Common myeloid progenitor, CD34-positive (primary cell): ENCODE results near the gene NKD2.

Experiments used
- CTCF ChIA-PET: fragments of 350-600 bp; sonication (Branson Sonifier 250); formaldehyde crosslinking; loops from one replicate; lab custom pipeline; 2021; ENCODE audit warnings: antibody characterized with exemption; lab: Charles Lee
- POLR2A ChIA-PET: fragments of 350-600 bp; sonication (Branson Sonifier 250); formaldehyde crosslinking; loops from one replicate; lab custom pipeline; 2021; ENCODE audit warnings: antibody characterized with exemption; lab: Charles Lee
- DNase-seq, 3 donors: peaks; one replicate each; pipeline versions ENCODE4 v3.0.0 to v3.0.0-alpha.2; 2013
- H3K27ac ChIP-seq, 2 experiments: 1 replicate in 1 of 2; 2 replicates in 1 of 2; pipeline ENCODE4 v1.7.0; 2013; ENCODE audit warnings: inconsistent platforms in 2 of 2, low read length in 2 of 2, mild to moderate bottlenecking in 2 of 2, low read depth in 1 of 2, moderate library complexity in 1 of 2; ENCODE audit not compliant: severe bottlenecking in 2 of 2, insufficient read depth in 1 of 2, poor library complexity in 1 of 2
- H3K27me3 ChIP-seq, 5 experiments: replicated peaks in 2 of 5; 1 replicate in 3 of 5; 2 replicates in 2 of 5; pipeline versions ENCODE4 v1.6.1 to v1.7.0; 2013; ENCODE audit warnings: low read length in 4 of 5, mild to moderate bottlenecking in 2 of 5, moderate library complexity in 2 of 5, inconsistent platforms in 1 of 5; ENCODE audit not compliant: insufficient read depth in 5 of 5, control insufficient read depth in 4 of 5
- H3K36me3 ChIP-seq, 4 experiments: 1 replicate in 2 of 4; 2 replicates in 2 of 4; pipeline versions ENCODE4 v1.6.1 to v1.7.0; 2013; ENCODE audit warnings: low read length in 3 of 4, control low read depth in 1 of 4, mild to moderate bottlenecking in 1 of 4; ENCODE audit not compliant: control insufficient read depth in 4 of 4, insufficient read depth in 4 of 4
- H3K4me1 ChIP-seq, 4 experiments: 1 replicate in 3 of 4; 2 replicates in 1 of 4; pipeline versions ENCODE4 v1.6.1 to v1.7.1; 2013; ENCODE audit warnings: low read length in 3 of 4, mild to moderate bottlenecking in 3 of 4, control low read depth in 1 of 4, inconsistent platforms in 1 of 4, moderate library complexity in 1 of 4; ENCODE audit not compliant: control insufficient read depth in 4 of 4, insufficient read depth in 4 of 4; ENCODE audit errors: control extremely low read depth in 1 of 4
- H3K4me3 ChIP-seq, 7 experiments: 1 replicate in 4 of 7; 2 replicates in 3 of 7; pipeline versions ENCODE4 v1.5.1 to v1.7.0; 2013; ENCODE audit warnings: mild to moderate bottlenecking in 7 of 7, low read length in 6 of 7, moderate library complexity in 6 of 7, inconsistent platforms in 2 of 7, low read depth in 2 of 7, control low read depth in 1 of 7; ENCODE audit not compliant: insufficient read depth in 4 of 7, control insufficient read depth in 1 of 7; ENCODE audit errors: extremely low read depth in 1 of 7
- H3K9me3 ChIP-seq, 5 experiments: 1 replicate in 4 of 5; 2 replicates in 1 of 5; pipeline versions ENCODE4 v1.6.1 to v1.7.1; 2013; ENCODE audit warnings: low read length in 4 of 5, mild to moderate bottlenecking in 2 of 5, inconsistent platforms in 1 of 5, low read depth in 1 of 5, moderate library complexity in 1 of 5; ENCODE audit not compliant: control insufficient read depth in 4 of 5, insufficient read depth in 2 of 5; ENCODE audit errors: control extremely low read depth in 1 of 5
- WGBS: methylation state at CpG from one replicate; pipeline ENCODE4 v1.1.5; 2013; ENCODE audit not compliant: insufficient coverage; 5-methylcytosine and 5-hydroxymethylcytosine counted together

The NKD2 gene

DNA sequence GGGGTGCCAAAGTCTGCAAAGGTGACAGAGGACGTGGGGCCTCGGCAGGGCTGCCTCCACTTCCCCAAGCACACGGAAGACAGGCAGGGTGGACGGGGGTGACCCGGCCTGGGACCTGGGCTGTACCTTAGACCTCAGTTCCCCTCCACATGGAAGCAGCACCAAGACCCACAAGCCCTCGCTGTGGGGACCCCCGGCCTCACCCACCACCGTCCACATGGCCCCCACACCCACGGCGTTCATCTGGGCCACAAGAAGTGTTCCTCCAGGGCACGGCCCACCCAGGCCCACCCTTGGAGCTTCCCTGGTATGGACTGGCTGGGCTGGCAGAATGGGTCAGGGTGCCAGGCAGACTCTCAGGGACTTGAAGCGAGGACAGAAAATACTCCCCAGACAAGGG, 45.8 kb upstream of the NKD2 start:
- Histone ChIP-seq H3K4me1 (no peaks in the 10 kb centered on the region), H3K27me3 (peaks cover 0 to 44% (median 16%) of the 10 kb centered on the region in 5 experiments), H3K9me3 (no peaks in the 10 kb centered on the region), H3K4me3 (no peak overlapping the region), H3K36me3 (no peaks in the 10 kb centered on the region), H3K27ac (no peak overlapping the region)
- WGBS = 96% methylated on average over 9 of the region's 12 CpGs
- ChIA-PET CTCF (no interaction called here), POLR2A (no interaction called here)
- no peak for DNase-seq

DNA sequence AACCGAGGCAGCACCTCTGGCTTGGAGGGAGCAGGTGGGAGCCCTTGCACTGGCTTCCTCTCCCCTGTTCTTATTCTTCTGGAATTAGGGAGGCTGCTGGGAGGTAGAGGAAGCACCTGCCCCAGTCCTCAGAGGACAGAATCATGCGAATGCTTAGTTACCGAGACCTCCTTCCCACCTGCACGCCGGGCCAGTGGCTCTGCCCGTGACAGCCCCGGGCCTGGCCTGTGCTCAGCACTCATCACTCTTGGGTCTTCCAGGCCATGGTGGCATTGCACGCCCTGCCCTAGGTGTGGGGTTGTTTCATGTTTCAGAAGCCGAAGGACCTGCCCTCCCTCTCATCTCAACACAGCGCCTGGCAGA, 45.3 kb upstream of the NKD2 start:
- H3K4me3 ChIP-seq = no peak overlapping the region
- WGBS = 98% methylated on average over 8 of the region's 10 CpGs
- peaks cover 0 to 44% (median 19%) of the 10 kb centered on the region in 5 experiments for H3K27me3 ChIP-seq
- H3K27ac ChIP-seq = no peak overlapping the region
- no peaks in the 10 kb centered on the region for H3K9me3 ChIP-seq
- H3K36me3 ChIP-seq = no peaks in the 10 kb centered on the region
- ChIA-PET POLR2A (no interaction called here), CTCF (interaction anchor here (1.8 kb wide), 1 partner anchor 13 kb away, joined by 4 read pairs; no protein-coding TSS in a partner anchor)
- no peak for DNase-seq
- no peaks in the 10 kb centered on the region for H3K4me1 ChIP-seq

DNA sequence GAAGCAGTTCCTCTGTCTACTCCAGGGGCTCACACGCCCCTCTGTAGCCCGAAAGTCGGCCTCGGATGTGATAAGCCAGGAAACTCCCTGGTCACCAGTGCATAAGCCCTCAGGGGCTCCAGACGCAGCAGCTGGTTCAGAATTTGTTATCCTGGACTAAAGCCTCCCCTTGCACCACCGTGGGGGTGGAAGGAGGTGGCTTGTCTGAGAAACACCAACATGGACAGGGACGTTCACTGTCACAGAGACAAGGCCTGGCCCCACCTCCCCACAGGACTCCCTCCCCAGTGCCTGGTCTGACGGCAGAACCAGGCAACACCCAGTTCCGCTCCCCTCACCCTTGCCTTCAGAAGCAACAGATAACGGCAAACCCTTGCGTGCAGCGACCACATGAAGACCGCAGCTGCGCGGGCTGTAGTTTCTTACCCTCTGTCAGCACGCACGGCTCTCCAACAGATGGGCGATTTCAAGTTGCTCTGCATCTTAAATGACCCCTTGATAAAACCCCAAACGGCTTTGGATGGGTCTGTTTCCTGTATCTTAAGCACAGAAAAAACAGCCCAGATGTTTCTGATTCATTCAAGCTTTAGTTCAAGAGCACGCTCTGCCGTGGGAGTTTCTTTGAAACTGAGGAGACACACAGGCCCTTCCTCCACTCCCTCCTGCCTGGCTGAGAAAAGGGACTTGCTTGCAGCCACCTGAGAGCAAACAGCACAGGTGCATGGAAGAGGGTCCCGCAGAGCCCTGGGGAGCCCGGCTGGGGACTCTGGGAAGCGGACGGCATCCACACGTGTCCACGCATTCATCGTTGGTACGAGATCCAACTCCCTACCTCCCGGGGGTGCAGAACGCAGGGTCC, 44.7 kb upstream of the NKD2 start:
- Histone ChIP-seq H3K4me3 (no peak overlapping the region), H3K27me3 (peaks cover 0 to 44% (median 20%) of the 10 kb centered on the region in 5 experiments), H3K27ac (no peak overlapping the region), H3K36me3 (no peaks in the 10 kb centered on the region), H3K9me3 (no peaks in the 10 kb centered on the region), H3K4me1 (no peaks in the 10 kb centered on the region)
- DNase-seq = peak in 2 of 3 donors; percentile 48 to 61
- WGBS = 87% methylated on average over 29 of the region's 31 CpGs
- CTCF ChIA-PET = interaction anchor here (1.8 kb wide), 1 partner anchor 13 kb away, joined by 4 read pairs; no protein-coding TSS in a partner anchor
- POLR2A ChIA-PET = no interaction called here

DNA sequence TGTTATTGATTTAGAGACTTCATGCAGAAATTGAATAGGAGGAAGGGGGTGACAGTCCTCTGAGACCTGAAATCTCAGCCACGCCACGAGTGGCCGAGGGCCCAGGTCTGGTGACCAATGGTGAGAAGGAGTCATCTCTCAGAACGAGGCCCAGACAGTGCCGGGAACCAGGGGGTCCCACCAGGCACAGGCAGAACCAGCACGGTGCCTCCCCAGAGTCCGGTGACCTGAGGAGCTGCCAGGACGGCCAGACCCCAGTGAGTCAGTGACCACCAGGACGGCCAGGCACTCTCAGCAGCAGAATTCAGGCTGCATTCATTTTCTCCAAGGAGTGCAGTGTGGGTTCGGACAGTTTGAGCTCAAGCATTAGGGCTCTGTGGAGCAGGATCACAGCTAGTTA, 43.8 kb upstream of the NKD2 start:
- WGBS = 79% methylated on average over 10 of the region's 10 CpGs
- CTCF ChIA-PET = interaction anchor here (1.8 kb wide), 1 partner anchor 14 kb away, joined by 4 read pairs; no protein-coding TSS in a partner anchor
- H3K27me3 ChIP-seq = peaks cover 2 to 53% (median 27%) of the 10 kb centered on the region in 5 experiments

DNA sequence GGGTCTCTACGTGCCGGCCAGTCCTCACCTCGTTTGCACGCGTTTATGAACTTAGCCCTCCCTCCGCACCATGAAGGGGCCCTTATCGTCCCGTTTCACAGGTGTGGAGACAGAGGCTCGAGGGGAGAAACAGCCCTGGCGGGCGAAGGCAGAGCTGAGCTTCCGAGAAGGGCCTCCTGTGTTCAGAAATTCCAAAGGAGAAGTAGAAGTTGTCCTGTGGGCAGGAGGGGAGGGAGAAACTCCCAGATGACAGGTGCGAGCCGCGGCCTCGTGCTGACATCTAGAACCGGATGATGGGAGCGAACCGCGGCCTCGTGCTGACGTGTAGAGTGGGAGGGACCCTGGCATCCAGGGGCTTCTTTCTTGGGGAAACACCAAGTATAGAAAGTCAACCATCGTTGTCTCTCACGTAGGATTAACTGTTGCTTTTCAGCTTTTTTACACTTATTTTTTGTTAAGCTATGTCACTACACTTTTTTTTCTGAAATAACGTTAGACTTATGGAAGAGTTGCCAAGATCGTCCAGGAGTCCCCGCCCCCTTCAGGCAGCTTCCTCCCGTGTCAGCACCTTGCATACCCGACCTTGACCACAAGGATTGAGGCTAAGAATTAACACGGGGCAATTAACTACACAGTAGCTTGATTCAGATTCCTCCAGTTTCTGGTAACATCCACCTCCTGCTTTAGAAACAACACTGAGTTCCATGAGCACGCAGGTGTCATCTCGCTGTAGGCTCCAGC, 42.8 kb upstream of the NKD2 start:
- no peaks in the 10 kb centered on the region for H3K4me1 ChIP-seq
- WGBS = 83% methylated on average over 27 of the region's 32 CpGs
- H3K27me3 ChIP-seq = peaks cover 5 to 54% (median 26%) of the 10 kb centered on the region in 5 experiments
- ChIA-PET POLR2A (no interaction called here), CTCF (interaction anchor here (1.2 kb wide), 1 partner anchor 9 kb away, joined by 3 read pairs; no protein-coding TSS in a partner anchor)
- no peaks in the 10 kb centered on the region for H3K9me3 ChIP-seq
- H3K4me3 ChIP-seq = no peak overlapping the region
- H3K27ac ChIP-seq = no peak overlapping the region
- no peaks in the 10 kb centered on the region for H3K36me3 ChIP-seq
- DNase-seq = no peak

More for the DNA sequence above, 43.8 kb upstream of the NKD2 start:
- Histone ChIP-seq H3K9me3 (no peaks in the 10 kb centered on the region), H3K27ac (no peak overlapping the region), H3K4me3 (no peak overlapping the region), H3K36me3 (no peaks in the 10 kb centered on the region), H3K4me1 (no peaks in the 10 kb centered on the region)
- POLR2A ChIA-PET = no interaction called here
- DNase-seq = no peak

DNA sequence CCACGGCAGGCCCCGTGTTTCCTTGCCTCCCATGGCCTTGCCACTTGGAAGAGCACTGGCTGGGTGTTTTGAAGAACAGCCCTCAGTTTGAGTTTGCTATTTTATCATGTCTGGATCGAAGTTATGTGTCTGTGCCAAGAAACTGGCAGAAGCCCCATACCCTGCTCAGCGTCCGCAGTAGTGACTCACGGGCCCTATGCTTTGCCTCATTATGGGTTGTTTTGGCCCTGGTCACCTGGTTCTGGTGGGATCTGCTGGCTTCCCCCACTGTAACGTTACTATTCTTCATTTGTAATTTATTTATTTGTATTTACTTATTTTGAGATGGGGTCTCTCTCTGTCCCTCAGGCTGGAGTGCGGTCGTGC, 42.3 kb upstream of the NKD2 start:
- H3K9me3 ChIP-seq = no peaks in the 10 kb centered on the region
- no peaks in the 10 kb centered on the region for H3K4me1 ChIP-seq
- H3K4me3 ChIP-seq = no peak overlapping the region
- ChIA-PET CTCF (interaction anchor here (1.2 kb wide), 1 partner anchor 9 kb away, joined by 3 read pairs; no protein-coding TSS in a partner anchor), POLR2A (no interaction called here)
- WGBS = 93% methylated on average over 6 of the region's 9 CpGs
- no peaks in the 10 kb centered on the region for H3K36me3 ChIP-seq
- no peak for DNase-seq
- H3K27me3 ChIP-seq = peaks cover 5 to 52% (median 26%) of the 10 kb centered on the region in 5 experiments
- H3K27ac ChIP-seq = no peak overlapping the region
